SU-DHL-6 (cell line): ENCODE data around the gene CAD.

ENCODE experiments used
- CTCF ChIP-seq: fragments of 200-600 bp; sonication (generic); IDR thresholded peaks from one replicate; pipeline ENCODE4 v1.5.1; 2017; ENCODE audit warnings: antibody characterized with exemption, mild to moderate bottlenecking, low read length, moderate library complexity; ENCODE audit not compliant: insufficient read depth, poor library complexity, severe bottlenecking
- EZH2phosphoT487 ChIP-seq: fragments of 200-600 bp; sonication (generic), shearing (Covaris generic); conservative IDR thresholded peaks from 2 replicates; pipeline ENCODE4 v1.6.1; 2018; ENCODE audit warnings: mild to moderate bottlenecking, antibody characterized with exemption, low read length, moderate library complexity, mixed read lengths

GRCh38 chr2:27174638-27175037 lies 42.5 kb upstream of the CAD start:
- TF ChIP-seq CTCF (no peak), EZH2phosphoT487 (no peak)
